Lower lobe of right lung (tissue), 2 donors: ENCODE data around the gene CENPW. TPM values are rescaled to one million over a fixed set of nuclear protein-coding genes. Genes with fewer than 3 reads are reported as not detected.

Experiments
- ATAC-seq, 2 donors: fragments of 200-7000 bp; cut with Tn5 transposase; one replicate each; pipeline ENCODE4 v1.9.1; 2020 to 2022; ENCODE audit warnings: mild to moderate bottlenecking in 2 of 2, moderate library complexity in 2 of 2
- DNase-seq: peaks from one replicate; pipeline ENCODE4 v3.0.0-alpha.2; 2020
- H3K27ac ChIP-seq: fragments of 200-600 bp; one replicate; pipeline ENCODE4 v1.8.0; 2022
- H3K27me3 ChIP-seq: fragments of 200-600 bp; one replicate; pipeline ENCODE4 v1.8.0; 2022; ENCODE audit warnings: low read depth
- H3K36me3 ChIP-seq: fragments of 200-600 bp; one replicate; pipeline ENCODE4 v1.8.0; 2022; ENCODE audit warnings: mild to moderate bottlenecking
- H3K4me1 ChIP-seq: fragments of 200-600 bp; one replicate; pipeline ENCODE4 v1.8.0; 2022
- H3K4me3 ChIP-seq: fragments of 200-600 bp; one replicate; pipeline ENCODE4 v1.8.0; 2022; ENCODE audit warnings: mild to moderate bottlenecking
- H3K9me3 ChIP-seq: fragments of 200-600 bp; one replicate; pipeline ENCODE4 v1.8.0; 2022
- intact Hi-C: fragments of 100-400 bp; cut with DNase I; formaldehyde crosslinking; loops from one replicate; pipeline ENCODE4 v1.11.0; 2022
- long read RNA-seq: library from polyadenylated mRNA; unstranded; transcript quantifications from one replicate; pipeline ENCODE4 v2.0.0, GENCODE V29; 2021
- total RNA-seq: library from RNA; stranded (reverse); fragmentation: NEBNext Ultra II Directional; extraction: Animal tissue kit (Norgen Biotek cat#: 25700); gene quantifications from one replicate; pipeline ENCODE4 v1.2.1, GENCODE V29; 2021
- TF ChIP-seq, protein P1 (sequence below): fragments of 200-600 bp; IDR thresholded peaks from one replicate; pipeline ENCODE4 v1.8.0; 2022; ENCODE audit warnings: antibody characterized with exemption, mild to moderate bottlenecking
- donor health status: DM: no; HTN: yes; CAD: no; lungs with severe emphysema.

Gene CENPW
- 7.1 TPM for total RNA-seq
- long read RNA-seq, transcript CENPW-203 (3 exons, 750 nt), result major isoform, 5 of 6 reads
- long read RNA-seq, partial matches to known transcripts, result 0 of 6 reads
- long read RNA-seq, other reads (novel, unspliced or antisense), result 0 of 6 reads

DNA sequence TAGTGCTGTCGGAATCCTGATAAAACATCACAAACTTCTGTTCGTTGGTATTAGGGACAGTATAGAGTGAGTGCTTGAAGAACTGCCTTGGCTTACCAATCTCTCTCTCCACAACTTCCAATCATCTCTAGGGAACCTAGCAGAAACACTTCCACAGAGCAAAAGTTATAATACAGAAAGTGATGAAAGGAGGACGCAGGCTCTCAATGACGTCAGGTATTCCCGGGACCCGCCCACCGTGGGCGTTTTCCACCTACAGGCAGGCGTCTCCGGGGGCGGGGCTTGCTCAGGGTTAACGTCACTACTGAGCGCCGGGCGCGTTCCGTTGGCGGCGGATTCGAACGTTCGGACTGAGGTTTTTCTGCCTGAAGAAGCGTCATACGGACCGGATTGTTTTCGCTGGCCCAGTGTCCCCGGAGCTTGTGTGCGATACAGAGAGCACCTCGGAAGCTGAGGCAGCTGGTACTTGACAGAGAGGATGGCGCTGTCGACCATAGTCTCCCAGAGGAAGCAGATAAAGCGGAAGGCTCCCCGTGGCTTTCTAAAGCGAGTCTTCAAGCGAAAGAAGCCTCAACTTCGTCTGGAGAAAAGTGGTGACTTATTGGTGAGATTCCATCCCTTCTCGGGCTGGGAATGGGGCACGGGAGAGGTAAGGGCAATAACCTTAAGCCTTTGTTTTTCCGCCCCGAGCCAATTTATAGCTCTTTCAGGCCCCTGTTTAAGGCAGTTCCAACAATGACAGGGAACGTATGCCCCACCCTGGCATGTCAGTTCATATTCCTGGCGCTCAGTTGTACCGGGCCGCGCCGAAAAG, at the start of gene CENPW:
Gene CENPW, plus strand, starts transcription at position 320 of the 814 bp plus-strand sequence. Its CDS starts 159 bp downstream, at position 479.
- H3K4me3 ChIP-seq, result peak within 1 kb of the TSS; percentile 79
- peak within 1 kb of the TSS; percentile 49 for H3K27ac ChIP-seq
- H3K27me3 ChIP-seq, result no peaks in the 10 kb centered on the region
- intact Hi-C loops, result no loop called here
- peak; percentile 95 for DNase-seq
- peaks cover 17% of the 10 kb centered on the region for H3K4me1 ChIP-seq
- TF ChIP-seq, protein P1, sequence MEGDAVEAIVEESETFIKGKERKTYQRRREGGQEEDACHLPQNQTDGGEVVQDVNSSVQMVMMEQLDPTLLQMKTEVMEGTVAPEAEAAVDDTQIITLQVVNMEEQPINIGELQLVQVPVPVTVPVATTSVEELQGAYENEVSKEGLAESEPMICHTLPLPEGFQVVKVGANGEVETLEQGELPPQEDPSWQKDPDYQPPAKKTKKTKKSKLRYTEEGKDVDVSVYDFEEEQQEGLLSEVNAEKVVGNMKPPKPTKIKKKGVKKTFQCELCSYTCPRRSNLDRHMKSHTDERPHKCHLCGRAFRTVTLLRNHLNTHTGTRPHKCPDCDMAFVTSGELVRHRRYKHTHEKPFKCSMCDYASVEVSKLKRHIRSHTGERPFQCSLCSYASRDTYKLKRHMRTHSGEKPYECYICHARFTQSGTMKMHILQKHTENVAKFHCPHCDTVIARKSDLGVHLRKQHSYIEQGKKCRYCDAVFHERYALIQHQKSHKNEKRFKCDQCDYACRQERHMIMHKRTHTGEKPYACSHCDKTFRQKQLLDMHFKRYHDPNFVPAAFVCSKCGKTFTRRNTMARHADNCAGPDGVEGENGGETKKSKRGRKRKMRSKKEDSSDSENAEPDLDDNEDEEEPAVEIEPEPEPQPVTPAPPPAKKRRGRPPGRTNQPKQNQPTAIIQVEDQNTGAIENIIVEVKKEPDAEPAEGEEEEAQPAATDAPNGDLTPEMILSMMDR, result no peak
- ATAC-seq, result peak; percentile 96 to 98
- H3K9me3 ChIP-seq, result no peaks in the 10 kb centered on the region
- H3K36me3 ChIP-seq, result no peaks in the 10 kb centered on the region

DNA sequence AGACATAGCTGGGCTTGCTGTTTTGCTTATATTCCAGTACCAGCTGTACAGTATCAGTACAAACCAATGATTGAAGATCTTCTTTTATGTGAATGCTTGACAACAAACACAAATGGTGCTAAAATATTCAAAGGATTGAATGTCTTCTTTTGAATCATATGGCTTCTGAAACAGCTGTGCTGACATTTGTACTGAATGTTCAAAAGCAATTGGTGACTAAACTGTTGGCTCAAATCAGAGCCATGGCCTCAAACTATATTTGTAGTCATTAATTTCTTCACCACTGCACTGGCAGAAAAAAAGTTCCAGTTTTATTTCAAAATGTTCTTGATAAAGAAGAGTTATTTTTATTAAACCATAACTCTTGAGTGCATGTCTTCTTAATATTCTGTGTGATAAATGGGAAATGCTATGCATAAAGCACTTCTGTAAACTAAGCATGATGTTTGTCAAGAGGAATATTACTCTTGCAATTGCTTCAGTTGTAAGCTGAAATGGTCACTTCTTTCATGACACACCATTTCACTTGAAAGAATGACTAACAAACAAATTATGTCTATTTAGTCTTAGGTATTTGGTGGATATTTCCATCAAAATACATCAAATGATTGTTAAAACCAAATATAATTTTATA, 45.9 kb upstream of the CENPW start:
- Histone ChIP-seq H3K27ac (no peak overlapping the region), H3K4me1 (no peaks in the 10 kb centered on the region), H3K36me3 (no peaks in the 10 kb centered on the region), H3K9me3 (no peaks in the 10 kb centered on the region), H3K4me3 (no peak overlapping the region), H3K27me3 (no peaks in the 10 kb centered on the region)
- DNase-seq (no peak), ATAC-seq (no peak)
- TF ChIP-seq, protein P1, result no peak
- intact Hi-C loops, result no loop called here

DNA sequence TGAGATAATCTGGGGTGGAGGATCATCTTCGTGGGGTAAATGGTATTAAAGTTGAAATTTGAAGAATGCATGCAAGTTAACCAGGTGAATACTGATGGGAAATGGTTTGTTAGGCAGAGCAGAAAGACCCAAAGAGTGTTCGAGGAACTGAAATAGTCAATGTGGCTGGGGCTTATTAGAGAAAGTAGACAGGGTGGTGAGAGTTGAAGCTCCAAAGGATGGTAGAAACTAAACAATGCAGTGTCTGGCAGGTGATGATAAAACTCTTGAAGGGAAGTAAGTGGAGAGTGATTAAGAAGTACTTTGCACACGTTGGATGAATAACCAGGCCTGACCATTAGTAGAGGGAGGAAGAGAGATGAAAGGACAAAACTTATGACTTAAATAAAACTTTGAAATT, 39.8 kb upstream of the CENPW start:
- no peaks in the 10 kb centered on the region for H3K27me3 ChIP-seq
- TF ChIP-seq, protein P1, result no peak
- H3K36me3 ChIP-seq, result no peaks in the 10 kb centered on the region
- no peaks in the 10 kb centered on the region for H3K9me3 ChIP-seq
- no peaks in the 10 kb centered on the region for H3K4me1 ChIP-seq
- no peak overlapping the region for H3K27ac ChIP-seq
- ATAC-seq (no peak), DNase-seq (no peak)
- H3K4me3 ChIP-seq, result no peak overlapping the region
- intact Hi-C loops, result no loop called here

DNA sequence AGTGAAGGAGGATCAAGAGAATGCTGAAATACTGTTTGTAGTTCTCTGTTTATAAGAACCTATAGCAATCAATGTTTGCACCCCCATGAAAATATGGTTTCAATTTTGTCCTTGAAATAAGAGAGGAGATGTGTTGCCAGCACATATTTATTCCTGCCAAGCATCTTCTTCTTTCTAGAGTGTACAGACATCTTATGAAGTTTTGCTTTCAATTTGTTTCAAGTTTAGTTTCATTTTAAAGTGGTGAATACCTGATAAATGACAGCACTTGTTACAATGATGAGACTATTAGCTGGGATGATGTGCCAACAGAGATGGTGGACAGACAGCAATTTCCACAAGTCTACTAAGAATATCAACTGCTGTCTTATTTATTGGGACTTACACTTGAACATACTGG, 39.2 kb upstream of the CENPW start:
- Histone ChIP-seq H3K36me3 (no peaks in the 10 kb centered on the region), H3K27me3 (no peaks in the 10 kb centered on the region), H3K4me3 (no peak overlapping the region), H3K4me1 (no peaks in the 10 kb centered on the region), H3K9me3 (no peaks in the 10 kb centered on the region), H3K27ac (no peak overlapping the region)
- no peak for ATAC-seq
- intact Hi-C loops, result no loop called here
- TF ChIP-seq, protein P1, result no peak
- DNase-seq, result no peak

DNA sequence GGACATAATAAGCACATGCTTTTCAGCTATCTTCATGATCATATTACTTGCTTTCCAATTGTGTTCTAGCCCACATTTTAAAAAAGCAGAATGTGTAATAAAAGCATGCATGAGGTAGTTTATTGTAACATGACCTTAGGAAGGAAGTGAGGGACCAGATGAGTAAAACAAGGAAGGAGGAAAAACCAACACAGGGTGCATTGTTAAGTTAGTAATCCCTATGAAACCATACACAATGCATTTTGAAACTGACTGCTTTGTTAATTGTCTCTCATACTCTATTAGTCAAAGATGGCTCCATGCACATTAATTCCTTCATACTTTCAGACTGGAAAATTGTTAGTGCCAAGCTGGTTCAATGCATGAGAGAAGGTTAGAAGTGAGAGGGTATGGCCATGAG, 37.7 kb upstream of the CENPW start:
- Histone ChIP-seq H3K4me1 (no peaks in the 10 kb centered on the region), H3K27me3 (no peaks in the 10 kb centered on the region), H3K9me3 (no peaks in the 10 kb centered on the region), H3K27ac (no peak overlapping the region), H3K36me3 (no peaks in the 10 kb centered on the region), H3K4me3 (no peak overlapping the region)
- intact Hi-C loops, result no loop called here
- TF ChIP-seq, protein P1, result no peak
- DNase-seq (no peak), ATAC-seq (no peak)
